HEK293 (cell line): ENCODE results near the gene COL6A2.

Source experiments
- CTCF ChIA-PET: fragments of 350-600 bp; formaldehyde crosslinking; extraction: SDS; loops from one replicate; lab custom pipeline; 2021; ENCODE audit warnings: antibody characterized with exemption; lab: Yijun Ruan, JAX
- POLR2A ChIA-PET: fragments of 300-600 bp; formaldehyde crosslinking; extraction: SDS; loops from one replicate; lab custom pipeline; 2020; ENCODE audit warnings: antibody characterized with exemption, inconsistent platforms; lab: Yijun Ruan, JAX
- H3K27ac ChIP-seq: fragments of 200-500 bp; sonication (Bioruptor generic); 2 replicates; pipeline ENCODE4 v1.5.1; 2014; ENCODE audit warnings: low read depth, low read length, control low read depth, inconsistent platforms; ENCODE audit errors: extremely low read depth
- H3K36me3 ChIP-seq, 2 experiments: fragments of 200-500 bp in 1 of 2; sonication (Bioruptor generic) in 1 of 2; 1 replicate in 1 of 2; 2 replicates in 1 of 2; pipeline ENCODE4 v1.5.1; 2014 to 2017; ENCODE audit warnings: inconsistent platforms in 2 of 2, low read length in 2 of 2; ENCODE audit not compliant: control insufficient read depth in 2 of 2, insufficient read depth in 1 of 2
- H3K4me1 ChIP-seq: fragments of 200-500 bp; sonication (Bioruptor generic); 2 replicates; pipeline ENCODE4 v1.5.1; 2014; ENCODE audit warnings: mild to moderate bottlenecking, low read length, inconsistent platforms; ENCODE audit not compliant: control insufficient read depth, insufficient read depth
- H3K4me3 ChIP-seq: 2 replicates; pipeline ENCODE4 v1.5.1; 2011; ENCODE audit warnings: low read depth, mild to moderate bottlenecking, control low read depth, low read length, moderate library complexity
- H3K9me3 ChIP-seq: fragments of 200-500 bp; sonication (Bioruptor generic); 2 replicates; pipeline ENCODE4 v1.5.1; 2014; ENCODE audit warnings: low read depth, low read length, inconsistent platforms; ENCODE audit not compliant: control insufficient read depth, insufficient read depth
- INSM2 ChIP-seq: fragments of 450-650 bp; formaldehyde crosslinking; IDR thresholded peaks from 2 replicates; pipeline ENCODE4 v1.5.1; 2016; ENCODE audit warnings: missing biosample characterization, missing genetic modification characterization
- KLF16 ChIP-seq: fragments of 450-650 bp; formaldehyde crosslinking; IDR thresholded peaks from 2 replicates; pipeline ENCODE4 v1.5.1; 2017; ENCODE audit warnings: missing biosample characterization, missing genetic modification characterization
- PATZ1 ChIP-seq: fragments of 450-650 bp; formaldehyde crosslinking; IDR thresholded peaks from 2 replicates; pipeline ENCODE4 v1.5.1; 2016; ENCODE audit warnings: missing biosample characterization, missing genetic modification characterization
- PRDM6 ChIP-seq: fragments of 450-650 bp; formaldehyde crosslinking; IDR thresholded peaks from 2 replicates; pipeline ENCODE4 v1.5.1; 2017; ENCODE audit warnings: missing biosample characterization, missing genetic modification characterization
- SP7 ChIP-seq: fragments of 450-650 bp; formaldehyde crosslinking; IDR thresholded peaks from 2 replicates; pipeline ENCODE4 v1.5.1; 2016; ENCODE audit warnings: missing biosample characterization, missing genetic modification characterization
- ZBTB10 ChIP-seq: fragments of 450-650 bp; formaldehyde crosslinking; IDR thresholded peaks from 2 replicates; pipeline ENCODE4 v1.5.1; 2016; ENCODE audit warnings: missing biosample characterization, missing genetic modification characterization
- ZBTB26 ChIP-seq: fragments of 450-650 bp; formaldehyde crosslinking; optimal IDR thresholded peaks from 2 replicates; pipeline ENCODE3; 2016; ENCODE audit warnings: missing biosample characterization, mild to moderate bottlenecking, missing genetic modification characterization
- ZNF121 ChIP-seq: fragments of 450-650 bp; formaldehyde crosslinking; IDR thresholded peaks from 2 replicates; pipeline ENCODE4 v1.5.1; 2016; ENCODE audit warnings: missing biosample characterization, missing genetic modification characterization
- ZNF132 ChIP-seq: fragments of 450-650 bp; formaldehyde crosslinking; IDR thresholded peaks from 2 replicates; pipeline ENCODE4 v1.5.1; 2017; ENCODE audit warnings: missing biosample characterization, missing genetic modification characterization, borderline replicate concordance
- ZNF133 ChIP-seq: fragments of 450-650 bp; formaldehyde crosslinking; IDR thresholded peaks from 2 replicates; pipeline ENCODE4 v1.5.1; 2016; ENCODE audit warnings: missing biosample characterization, missing genetic modification characterization
- ZNF140 ChIP-seq: fragments of 450-650 bp; formaldehyde crosslinking; IDR thresholded peaks from 2 replicates; pipeline ENCODE4 v1.5.1; 2016; ENCODE audit warnings: missing biosample characterization, missing genetic modification characterization
- ZNF211 ChIP-seq: fragments of 450-650 bp; formaldehyde crosslinking; IDR thresholded peaks from 2 replicates; pipeline ENCODE4 v1.5.1; 2016; ENCODE audit warnings: low read depth, missing biosample characterization, missing genetic modification characterization
- ZNF214 ChIP-seq: fragments of 450-650 bp; formaldehyde crosslinking; IDR thresholded peaks from 2 replicates; pipeline ENCODE4 v1.5.1; 2017; ENCODE audit warnings: missing biosample characterization, mild to moderate bottlenecking, missing genetic modification characterization, borderline replicate concordance
- ZNF221 ChIP-seq: fragments of 450-650 bp; formaldehyde crosslinking; IDR thresholded peaks from 2 replicates; pipeline ENCODE4 v1.5.1; 2017; ENCODE audit warnings: missing biosample characterization, missing genetic modification characterization, borderline replicate concordance
- ZNF341 ChIP-seq: fragments of 450-650 bp; formaldehyde crosslinking; IDR thresholded peaks from 2 replicates; pipeline ENCODE4; 2016; ENCODE audit warnings: low read depth, missing biosample characterization, missing genetic modification characterization
- ZNF626 ChIP-seq: fragments of 450-650 bp; sonication (Bioruptor Pico); formaldehyde crosslinking; IDR thresholded peaks from 2 replicates; pipeline ENCODE4 v1.5.1; 2018; ENCODE audit warnings: missing biosample characterization, missing genetic modification characterization, inconsistent platforms
- ZNF654 ChIP-seq: fragments of 450-650 bp; formaldehyde crosslinking; IDR thresholded peaks from 2 replicates; pipeline ENCODE4 v1.5.1; 2016; ENCODE audit warnings: low read depth, missing biosample characterization, missing genetic modification characterization
- ZNF704 ChIP-seq: fragments of 450-650 bp; formaldehyde crosslinking; IDR thresholded peaks from 2 replicates; pipeline ENCODE4 v1.5.1; 2016; ENCODE audit warnings: missing biosample characterization, missing genetic modification characterization
- ZNF791 ChIP-seq: fragments of 450-650 bp; formaldehyde crosslinking; IDR thresholded peaks from 2 replicates; pipeline ENCODE4 v1.5.1; 2016; ENCODE audit warnings: missing biosample characterization, missing genetic modification characterization
- ZXDB ChIP-seq: fragments of 450-650 bp; formaldehyde crosslinking; IDR thresholded peaks from 2 replicates; pipeline ENCODE4 v1.5.1; 2016; ENCODE audit warnings: missing biosample characterization, missing genetic modification characterization

Gene COL6A2

GRCh38 chr21:46165098-46165497 lies 67.2 kb downstream of the COL6A2 start:
- Histone ChIP-seq H3K4me1 (no peaks in the 10 kb centered on the region), H3K9me3 (no peaks in the 10 kb centered on the region), H3K36me3 (no peaks in the 10 kb centered on the region), H3K27ac (no peak overlapping the region), H3K4me3 (no peak overlapping the region)
- POLR2A ChIA-PET, result no interaction called here
- TF ChIP-seq ZNF221 (tag by site-specific recombination), result no peak
- no peak for TF ChIP-seq SP7
- TF ChIP-seq ZBTB10 (tag by site-specific recombination), result no peak
- TF ChIP-seq ZNF140 (tag by site-specific recombination), result no peak
- TF ChIP-seq PRDM6, result no peak
- no peak for TF ChIP-seq ZNF211 (tag by site-specific recombination)
- no peak for TF ChIP-seq ZNF704 (tag by site-specific recombination)
- no peak for TF ChIP-seq ZNF626 (tag by site-specific recombination)
- TF ChIP-seq ZNF791 (tag by site-specific recombination), result no peak
- no peak for TF ChIP-seq INSM2
- TF ChIP-seq KLF16, result no peak
- TF ChIP-seq ZNF121 (tag by site-specific recombination), result no peak
- TF ChIP-seq ZNF341, result no peak
- TF ChIP-seq ZNF214 (tag by site-specific recombination), result no peak
- CTCF ChIA-PET, result no interaction called here

GRCh38 chr21:46168238-46168637 lies 70.3 kb downstream of the COL6A2 start:
- Histone ChIP-seq H3K4me1 (no peaks in the 10 kb centered on the region), H3K4me3 (no peak overlapping the region), H3K9me3 (no peaks in the 10 kb centered on the region), H3K27ac (no peak overlapping the region), H3K36me3 (no peaks in the 10 kb centered on the region)
- ChIA-PET CTCF (no interaction called here), POLR2A (interaction anchor here (1.4 kb wide), 1 partner anchor 44 kb away, joined by 4 read pairs; no protein-coding TSS in a partner anchor)
- TF ChIP-seq ZNF654 (tag by site-specific recombination) (no peak), ZNF133 (tag by site-specific recombination) (no peak), ZBTB26 (tag by site-specific recombination) (no peak), ZNF132 (tag by site-specific recombination) (no peak), PATZ1 (no peak), ZXDB (tag by site-specific recombination) (no peak), ZNF221 (tag by site-specific recombination) (no peak)
